Breast epithelium (tissue), 3 donors: Measurements from ENCODE around the gene TSPAN2.

Experiments used
- POLR2A ChIP-seq: fragments of 450-650 bp; IDR thresholded peaks from one replicate; pipeline ENCODE4 v1.6.1; 2016; ENCODE audit warnings: antibody characterized with exemption, mild to moderate bottlenecking, moderate library complexity
- POLR2AphosphoS5 ChIP-seq, 3 donors: sonication (generic); formaldehyde crosslinking; IDR thresholded peaks; one replicate each; pipeline ENCODE4 v1.6.1; 2017; ENCODE audit warnings: antibody characterized with exemption in 3 of 3

DNA sequence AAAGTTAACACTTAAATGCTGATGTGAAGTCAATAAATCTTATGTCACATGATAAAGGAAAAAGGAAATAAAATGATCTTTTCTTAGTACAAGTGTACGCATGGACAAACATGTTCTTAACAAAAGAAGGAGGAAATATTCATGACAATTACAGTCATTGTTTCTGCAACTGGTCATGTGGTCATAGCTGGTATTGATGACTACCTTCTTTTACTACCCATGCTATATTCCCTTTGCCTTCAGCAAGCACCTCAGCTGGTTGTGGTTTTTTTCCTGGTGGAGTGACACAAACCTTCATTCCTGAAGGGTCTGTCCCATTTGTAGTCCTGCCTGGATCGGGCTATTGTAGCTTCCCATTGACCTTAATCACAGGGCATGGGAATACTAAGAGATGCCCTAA, 83.1 kb downstream of the TSPAN2 start:
- TF ChIP-seq POLR2A (no peak), POLR2AphosphoS5 (IDR thresholded peaks at IDR 0.05) (no peak)
